HL-60 (cell line): ENCODE results near the gene BICRAL.
A peak's percentile ranks its signal among the peaks of the same experiment; 100 is the strongest.
"Not testable (repeated sequence)": the region's sequence is repeated elsewhere in the genome, so short reads cannot be mapped to it uniquely, and the experiment has no call there.

Source experiments
- DNase-seq, 2 experiments: peaks; one replicate each; pipeline ENCODE4 v3.0.0-alpha.2; 2010 to 2020; ENCODE audit warnings: low read depth in 1 of 2, low spot score in 1 of 2
- H3K27ac ChIP-seq: fragments of 250-450 bp; sonication (Bioruptor Pico); replicated peaks from 2 replicates; pipeline ENCODE4 v1.5.1; 2020; ENCODE audit warnings: mild to moderate bottlenecking, moderate library complexity
- H3K27me3 ChIP-seq: fragments of 250-450 bp; sonication (Bioruptor Pico); 2 replicates; pipeline ENCODE4 v1.5.1; 2021; ENCODE audit warnings: mild to moderate bottlenecking, moderate library complexity; ENCODE audit not compliant: insufficient read depth, poor library complexity, severe bottlenecking
- H3K4me3 ChIP-seq: replicated peaks from 2 replicates; pipeline ENCODE4 v1.5.1; 2011; ENCODE audit warnings: mild to moderate bottlenecking, control low read depth, low read length; ENCODE audit not compliant: insufficient read depth
- GABPA ChIP-seq: IDR thresholded peaks from 2 replicates; pipeline ENCODE4 v1.6.1; 2012; ENCODE audit warnings: low read depth
- POLR2AphosphoS5 ChIP-seq: IDR thresholded peaks from 2 replicates; pipeline ENCODE4 v1.6.1; 2012; ENCODE audit warnings: low read depth
- SPI1 ChIP-seq: IDR thresholded peaks from 2 replicates; pipeline ENCODE4 v1.6.1; 2012; ENCODE audit warnings: low read depth, mild to moderate bottlenecking, borderline replicate concordance
- TF ChIP-seq, protein P1 (sequence below): IDR thresholded peaks from one replicate; pipeline ENCODE4 v1.5.1; 2011; ENCODE audit warnings: low read length, control low read depth, inconsistent platforms; ENCODE audit not compliant: insufficient read depth
- TF ChIP-seq, protein P2 (sequence below): IDR thresholded peaks from 2 replicates; pipeline ENCODE4 v1.6.1; 2012; ENCODE audit warnings: low read depth; ENCODE audit not compliant: insufficient replicate concordance

Gene BICRAL

DNA sequence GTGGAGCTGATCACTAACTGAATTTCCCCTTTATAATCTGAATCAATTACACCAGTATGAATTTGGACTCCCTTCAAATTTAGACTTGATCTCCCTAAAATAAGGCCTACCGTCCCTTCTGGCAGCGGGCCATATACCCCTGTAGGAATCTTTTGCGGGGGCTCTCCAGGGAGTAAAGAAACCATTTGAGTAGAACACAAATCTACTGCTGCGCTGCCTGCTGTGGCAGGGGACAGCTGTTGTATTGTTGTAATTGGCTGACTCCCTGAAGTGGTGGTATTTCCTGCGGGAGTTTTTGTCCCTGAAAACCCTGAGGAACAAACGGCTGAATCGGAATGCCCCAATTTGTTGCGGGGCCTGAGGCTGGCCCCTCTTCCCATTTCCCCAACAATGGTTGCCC, 118.0 kb downstream of the BICRAL start:
- no peak for DNase-seq
- TF ChIP-seq SPI1 (no peak), POLR2AphosphoS5 (no peak), GABPA (no peak)
- TF ChIP-seq, protein P1, sequence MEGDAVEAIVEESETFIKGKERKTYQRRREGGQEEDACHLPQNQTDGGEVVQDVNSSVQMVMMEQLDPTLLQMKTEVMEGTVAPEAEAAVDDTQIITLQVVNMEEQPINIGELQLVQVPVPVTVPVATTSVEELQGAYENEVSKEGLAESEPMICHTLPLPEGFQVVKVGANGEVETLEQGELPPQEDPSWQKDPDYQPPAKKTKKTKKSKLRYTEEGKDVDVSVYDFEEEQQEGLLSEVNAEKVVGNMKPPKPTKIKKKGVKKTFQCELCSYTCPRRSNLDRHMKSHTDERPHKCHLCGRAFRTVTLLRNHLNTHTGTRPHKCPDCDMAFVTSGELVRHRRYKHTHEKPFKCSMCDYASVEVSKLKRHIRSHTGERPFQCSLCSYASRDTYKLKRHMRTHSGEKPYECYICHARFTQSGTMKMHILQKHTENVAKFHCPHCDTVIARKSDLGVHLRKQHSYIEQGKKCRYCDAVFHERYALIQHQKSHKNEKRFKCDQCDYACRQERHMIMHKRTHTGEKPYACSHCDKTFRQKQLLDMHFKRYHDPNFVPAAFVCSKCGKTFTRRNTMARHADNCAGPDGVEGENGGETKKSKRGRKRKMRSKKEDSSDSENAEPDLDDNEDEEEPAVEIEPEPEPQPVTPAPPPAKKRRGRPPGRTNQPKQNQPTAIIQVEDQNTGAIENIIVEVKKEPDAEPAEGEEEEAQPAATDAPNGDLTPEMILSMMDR, result no peak
- TF ChIP-seq, protein P2, sequence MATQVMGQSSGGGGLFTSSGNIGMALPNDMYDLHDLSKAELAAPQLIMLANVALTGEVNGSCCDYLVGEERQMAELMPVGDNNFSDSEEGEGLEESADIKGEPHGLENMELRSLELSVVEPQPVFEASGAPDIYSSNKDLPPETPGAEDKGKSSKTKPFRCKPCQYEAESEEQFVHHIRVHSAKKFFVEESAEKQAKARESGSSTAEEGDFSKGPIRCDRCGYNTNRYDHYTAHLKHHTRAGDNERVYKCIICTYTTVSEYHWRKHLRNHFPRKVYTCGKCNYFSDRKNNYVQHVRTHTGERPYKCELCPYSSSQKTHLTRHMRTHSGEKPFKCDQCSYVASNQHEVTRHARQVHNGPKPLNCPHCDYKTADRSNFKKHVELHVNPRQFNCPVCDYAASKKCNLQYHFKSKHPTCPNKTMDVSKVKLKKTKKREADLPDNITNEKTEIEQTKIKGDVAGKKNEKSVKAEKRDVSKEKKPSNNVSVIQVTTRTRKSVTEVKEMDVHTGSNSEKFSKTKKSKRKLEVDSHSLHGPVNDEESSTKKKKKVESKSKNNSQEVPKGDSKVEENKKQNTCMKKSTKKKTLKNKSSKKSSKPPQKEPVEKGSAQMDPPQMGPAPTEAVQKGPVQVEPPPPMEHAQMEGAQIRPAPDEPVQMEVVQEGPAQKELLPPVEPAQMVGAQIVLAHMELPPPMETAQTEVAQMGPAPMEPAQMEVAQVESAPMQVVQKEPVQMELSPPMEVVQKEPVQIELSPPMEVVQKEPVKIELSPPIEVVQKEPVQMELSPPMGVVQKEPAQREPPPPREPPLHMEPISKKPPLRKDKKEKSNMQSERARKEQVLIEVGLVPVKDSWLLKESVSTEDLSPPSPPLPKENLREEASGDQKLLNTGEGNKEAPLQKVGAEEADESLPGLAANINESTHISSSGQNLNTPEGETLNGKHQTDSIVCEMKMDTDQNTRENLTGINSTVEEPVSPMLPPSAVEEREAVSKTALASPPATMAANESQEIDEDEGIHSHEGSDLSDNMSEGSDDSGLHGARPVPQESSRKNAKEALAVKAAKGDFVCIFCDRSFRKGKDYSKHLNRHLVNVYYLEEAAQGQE, result no peak

DNA sequence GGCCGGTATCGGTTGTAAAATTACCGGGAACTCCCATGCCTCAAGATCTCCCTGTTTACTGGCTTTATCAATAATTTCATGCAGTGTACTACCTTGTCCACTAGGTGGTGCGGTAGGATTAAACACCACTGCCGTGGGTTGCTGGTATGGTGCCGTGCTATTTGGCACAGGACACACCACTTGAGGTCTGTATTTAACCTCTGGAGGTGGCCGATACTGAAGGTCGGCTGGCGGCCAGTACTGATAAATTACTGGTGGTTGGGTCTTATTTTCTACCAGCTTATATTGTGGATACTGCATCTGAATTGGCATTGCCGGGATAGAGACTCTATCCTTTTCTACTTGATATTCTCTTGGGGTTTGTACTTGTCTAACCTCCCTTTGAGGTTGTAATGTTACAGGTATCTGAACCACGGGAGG, 119.7 kb downstream of the BICRAL start:
- no peak overlapping the region for H3K4me3 ChIP-seq
- TF ChIP-seq, protein P2, result no peak
- TF ChIP-seq, protein P1, result peak; percentile 76
- peak; percentile 52 to 85 for DNase-seq
- H3K27ac ChIP-seq, result no peak overlapping the region
- H3K27me3 ChIP-seq, result no peaks in the 10 kb centered on the region

More for the DNA sequence above, 118.0 kb downstream of the BICRAL start:
- H3K27ac ChIP-seq, result no peak overlapping the region
- no peaks in the 10 kb centered on the region for H3K27me3 ChIP-seq
- H3K4me3 ChIP-seq, result no peak overlapping the region

DNA sequence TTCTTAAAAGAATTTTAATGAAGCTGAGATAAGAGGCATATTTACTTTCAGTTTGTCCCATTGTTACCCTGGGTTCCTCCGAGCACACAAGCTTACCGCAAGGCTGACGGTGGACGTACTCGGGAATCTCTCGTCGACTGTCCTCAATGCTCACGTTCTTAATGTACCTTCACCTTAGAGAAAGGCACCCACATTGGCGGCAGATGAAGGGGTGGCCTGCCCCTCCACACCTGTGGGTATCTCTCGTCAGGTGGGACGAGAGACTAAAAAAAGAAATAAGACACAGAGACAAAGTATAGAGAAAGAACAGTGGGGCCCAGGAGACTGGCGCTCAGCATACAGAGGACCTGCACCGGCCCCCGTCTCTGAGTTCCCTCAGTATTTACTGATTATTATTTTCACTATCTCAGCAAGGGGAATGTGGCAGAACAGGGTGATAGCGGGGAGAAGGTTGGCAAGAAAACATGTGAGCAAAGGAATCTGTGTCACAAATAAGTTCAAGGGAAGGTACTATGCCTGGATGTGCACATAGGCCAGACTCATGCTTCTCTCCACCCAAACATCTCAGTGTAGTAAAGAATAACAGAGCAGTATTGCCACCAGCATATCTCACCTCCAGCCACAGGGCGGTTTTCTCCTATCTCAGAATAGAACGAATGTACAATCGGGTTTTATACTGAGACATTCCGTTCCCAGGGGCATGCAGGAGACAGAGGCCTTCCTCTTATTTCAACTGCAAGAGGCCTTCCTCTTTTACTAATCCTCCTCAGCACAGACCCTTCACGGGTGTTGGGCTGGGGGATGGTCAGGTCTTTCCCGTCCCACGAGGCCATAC, 120.8 kb downstream of the BICRAL start:
- TF ChIP-seq SPI1, result peak; percentile 96
- not testable (repeated sequence) for H3K4me3 ChIP-seq, H3K27me3 ChIP-seq
- peak in 1 of 2 experiments; percentile 71 for DNase-seq
- peak overlapping the region; percentile 30 for H3K27ac ChIP-seq

DNA sequence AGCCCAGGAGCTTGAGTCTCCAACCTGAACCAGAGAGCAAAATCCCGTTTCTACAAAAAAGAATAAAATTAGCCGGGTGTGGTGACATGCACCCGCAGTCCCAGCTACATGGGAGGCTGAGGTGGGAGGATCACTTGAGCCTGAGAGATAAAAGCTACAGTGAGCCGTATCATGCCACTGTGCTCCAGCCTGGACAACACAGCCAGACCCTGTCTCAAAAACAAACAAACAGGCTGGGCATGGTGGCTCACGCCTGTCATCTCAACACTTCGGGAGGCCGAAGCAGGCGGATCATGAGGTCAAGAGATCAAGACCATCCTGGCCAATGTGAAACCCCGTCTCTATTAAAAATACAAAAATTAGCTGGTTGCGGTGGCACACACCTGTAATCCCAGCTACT, 122.6 kb downstream of the BICRAL start:
- no peak for TF ChIP-seq SPI1
- no peak for TF ChIP-seq GABPA
- TF ChIP-seq, protein P2, result no peak
- TF ChIP-seq POLR2AphosphoS5, result no peak
- TF ChIP-seq, protein P1, result no peak
- Histone ChIP-seq H3K27me3 (no peaks in the 10 kb centered on the region), H3K4me3 (no peak overlapping the region), H3K27ac (no peak overlapping the region)
- no peak for DNase-seq
